Stimulated activated CD4-positive, alpha-beta T cell treated with anti-CD3 and anti-CD28 coated beads, Interleukin-2, amount 100 ng/mL, for 48 hours (primary cell): ENCODE measurements around the gene NCAN.

Experiments used
- DNase-seq, 2 donors: peaks; one replicate each; pipeline ENCODE4 v3.0.0-alpha.2; 2020

Gene NCAN

GRCh38 chr19:19262190-19263057, 50.7 kb downstream of the NCAN start:
- DNase-seq: no peak

- DNase-seq: no peak
Measured at GRCh38 chr19:19263886-19264487, 52.2 kb downstream of the NCAN start.

GRCh38 chr19:19267305-19267704, 55.5 kb downstream of the NCAN start:
- no peak for DNase-seq

- DNase-seq: no peak
Measured at GRCh38 chr19:19268453-19269385, 57.0 kb downstream of the NCAN start.

GRCh38 chr19:19269952-19270694, 58.4 kb downstream of the NCAN start:
- no peak for DNase-seq

- no peak for DNase-seq
Measured at GRCh38 chr19:19270749-19271571, 59.2 kb downstream of the NCAN start.

- DNase-seq: no peak
Measured at GRCh38 chr19:19271828-19272599, 60.3 kb downstream of the NCAN start.

- no peak for DNase-seq
Measured at GRCh38 chr19:19274146-19274545, 62.4 kb downstream of the NCAN start.

GRCh38 chr19:19274716-19275565, 63.2 kb downstream of the NCAN start:
- DNase-seq: no peak

GRCh38 chr19:19276386-19276785, 64.6 kb downstream of the NCAN start:
- no peak for DNase-seq

- DNase-seq: no peak
Measured at GRCh38 chr19:19276851-19277250, 65.1 kb downstream of the NCAN start.

GRCh38 chr19:19278315-19278714, 66.6 kb downstream of the NCAN start:
- no peak for DNase-seq

GRCh38 chr19:19279062-19279612, 67.4 kb downstream of the NCAN start:
- no peak for DNase-seq

- no peak for DNase-seq
Measured at GRCh38 chr19:19279853-19280252, 68.1 kb downstream of the NCAN start.

GRCh38 chr19:19280561-19280960, 68.8 kb downstream of the NCAN start:
- DNase-seq: no peak

- no peak for DNase-seq
Measured at GRCh38 chr19:19285686-19286085, 73.9 kb downstream of the NCAN start.

GRCh38 chr19:19292607-19293006, 80.8 kb downstream of the NCAN start:
- no peak for DNase-seq

- no peak for DNase-seq
Measured at GRCh38 chr19:19294914-19295313, 83.2 kb downstream of the NCAN start.

GRCh38 chr19:19296953-19297689, 85.4 kb downstream of the NCAN start:
- no peak for DNase-seq
